Measurements from ENCODE around the gene RNF144B.

The RNF144B gene

GRCh38 chr6:18495236-18495635, 108.1 kb downstream of the RNF144B start:
- H3K4me3 ChIP-seq (ENCODE audit: low read depth, low read length): no peak overlapping the region

GRCh38 chr6:18496462-18496861, 109.3 kb downstream of the RNF144B start:
- TF ChIP-seq, protein P1, sequence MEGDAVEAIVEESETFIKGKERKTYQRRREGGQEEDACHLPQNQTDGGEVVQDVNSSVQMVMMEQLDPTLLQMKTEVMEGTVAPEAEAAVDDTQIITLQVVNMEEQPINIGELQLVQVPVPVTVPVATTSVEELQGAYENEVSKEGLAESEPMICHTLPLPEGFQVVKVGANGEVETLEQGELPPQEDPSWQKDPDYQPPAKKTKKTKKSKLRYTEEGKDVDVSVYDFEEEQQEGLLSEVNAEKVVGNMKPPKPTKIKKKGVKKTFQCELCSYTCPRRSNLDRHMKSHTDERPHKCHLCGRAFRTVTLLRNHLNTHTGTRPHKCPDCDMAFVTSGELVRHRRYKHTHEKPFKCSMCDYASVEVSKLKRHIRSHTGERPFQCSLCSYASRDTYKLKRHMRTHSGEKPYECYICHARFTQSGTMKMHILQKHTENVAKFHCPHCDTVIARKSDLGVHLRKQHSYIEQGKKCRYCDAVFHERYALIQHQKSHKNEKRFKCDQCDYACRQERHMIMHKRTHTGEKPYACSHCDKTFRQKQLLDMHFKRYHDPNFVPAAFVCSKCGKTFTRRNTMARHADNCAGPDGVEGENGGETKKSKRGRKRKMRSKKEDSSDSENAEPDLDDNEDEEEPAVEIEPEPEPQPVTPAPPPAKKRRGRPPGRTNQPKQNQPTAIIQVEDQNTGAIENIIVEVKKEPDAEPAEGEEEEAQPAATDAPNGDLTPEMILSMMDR (IDR thresholded peaks at IDR 0.05; ENCODE audit: control insufficient read depth, extremely low read depth, insufficient read depth): no peak
- H3K4me3 ChIP-seq (ENCODE audit: low read depth, low read length): no peak overlapping the region
- no peak for DNase-seq (ENCODE audit: low read depth)

More at GRCh38 chr6:18495236-18495635, 108.1 kb downstream of the RNF144B start:
- TF ChIP-seq, protein P1 (IDR thresholded peaks at IDR 0.05; ENCODE audit: control insufficient read depth, extremely low read depth, insufficient read depth): no peak
- DNase-seq (ENCODE audit: low read depth): no peak

DNA sequence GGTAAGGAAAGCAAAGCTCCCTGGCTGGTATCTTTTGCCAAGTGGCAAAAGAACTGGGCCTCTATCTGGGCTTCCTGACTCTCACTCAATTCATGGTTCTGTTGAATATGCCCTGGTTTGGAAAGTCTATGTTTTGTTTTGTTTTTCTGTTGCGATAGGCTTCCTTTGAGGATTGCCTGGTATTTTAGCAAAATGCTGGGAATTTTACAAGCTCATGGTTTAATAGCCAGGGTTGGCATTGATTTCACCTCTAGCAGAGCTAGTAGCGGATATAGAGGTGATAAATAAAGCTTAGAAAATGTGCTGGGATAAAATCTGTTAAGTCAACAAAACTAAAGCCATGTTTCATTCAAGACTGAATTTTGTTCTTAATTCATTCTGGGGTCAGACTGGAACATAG, 109.9 kb downstream of the RNF144B start:
- TF ChIP-seq, protein P1 (IDR thresholded peaks at IDR 0.05; ENCODE audit: control insufficient read depth, extremely low read depth, insufficient read depth): no peak
- no peak for DNase-seq (ENCODE audit: low read depth)

DNA sequence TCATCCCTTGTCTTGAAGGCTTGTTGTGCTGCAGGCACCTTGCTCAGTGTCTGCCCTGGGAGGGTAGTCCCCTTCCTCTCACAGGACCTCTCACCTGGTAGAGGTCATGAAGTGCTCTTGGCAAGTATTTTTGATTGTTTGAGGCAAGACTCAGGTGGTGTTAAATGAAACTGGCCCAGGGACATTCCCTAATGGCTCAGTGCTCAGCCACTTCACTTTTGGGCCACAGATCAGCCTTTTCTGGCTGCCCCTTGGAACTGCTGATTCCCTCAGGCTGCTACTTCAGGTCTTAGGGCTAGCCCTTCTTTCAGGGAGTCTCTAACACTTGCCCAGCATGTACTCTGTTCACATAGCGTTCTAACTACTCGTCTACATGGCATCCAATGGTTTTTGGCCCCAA, 111.3 kb downstream of the RNF144B start:
- TF ChIP-seq, protein P1 (IDR thresholded peaks at IDR 0.05; ENCODE audit: control insufficient read depth, extremely low read depth, insufficient read depth): no peak
- H3K4me3 ChIP-seq (ENCODE audit: low read depth, low read length): no peak overlapping the region
- DNase-seq (ENCODE audit: low read depth): no peak

More for the DNA sequence above, 109.9 kb downstream of the RNF144B start:
- no peak overlapping the region for H3K4me3 ChIP-seq (ENCODE audit: low read depth, low read length)

DNA sequence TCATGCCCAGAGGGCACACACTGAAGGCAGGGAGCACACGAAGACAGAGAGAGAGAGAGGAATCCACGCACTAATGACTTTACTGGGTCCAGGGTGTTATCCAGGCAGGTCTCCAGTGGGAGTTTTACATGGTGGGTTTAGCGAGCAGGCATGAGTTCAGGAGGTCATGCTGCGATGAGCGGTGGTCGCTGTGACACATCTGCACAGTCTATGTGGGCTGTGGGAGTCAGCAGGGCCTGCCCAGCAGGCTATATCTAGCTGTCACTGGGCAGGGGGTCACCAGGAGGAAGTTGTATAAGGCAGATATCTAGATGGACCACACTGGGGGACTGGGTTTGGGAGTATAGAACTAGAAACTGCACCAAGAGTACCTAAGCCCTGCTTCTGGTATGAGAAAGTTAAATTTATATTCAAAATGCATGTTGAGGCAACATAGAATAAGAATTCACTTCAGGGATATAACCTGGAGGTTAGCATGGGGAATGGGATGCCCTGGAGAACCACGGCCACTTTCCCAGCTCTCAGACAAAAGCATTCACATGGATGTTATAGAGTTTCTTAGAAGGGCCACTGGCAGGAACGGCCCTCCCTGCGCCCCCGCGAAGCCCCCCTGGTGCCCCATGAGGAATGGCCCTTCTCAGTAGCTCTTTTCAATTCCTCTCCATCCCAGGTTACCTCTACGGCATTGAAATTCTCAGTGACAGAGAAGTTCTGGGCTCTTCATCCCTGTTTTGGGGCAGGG, 113.9 kb downstream of the RNF144B start:
- H3K4me3 ChIP-seq (ENCODE audit: low read depth, low read length): no peak overlapping the region
- DNase-seq (ENCODE audit: low read depth): no peak
- TF ChIP-seq, protein P1 (IDR thresholded peaks at IDR 0.05; ENCODE audit: control insufficient read depth, extremely low read depth, insufficient read depth): no peak

GRCh38 chr6:18501663-18502013, 114.5 kb downstream of the RNF144B start:
- DNase-seq (ENCODE audit: low read depth): no peak
- H3K4me3 ChIP-seq (ENCODE audit: low read depth, low read length): no peak overlapping the region
- TF ChIP-seq, protein P1 (IDR thresholded peaks at IDR 0.05; ENCODE audit: control insufficient read depth, extremely low read depth, insufficient read depth): no peak

DNA sequence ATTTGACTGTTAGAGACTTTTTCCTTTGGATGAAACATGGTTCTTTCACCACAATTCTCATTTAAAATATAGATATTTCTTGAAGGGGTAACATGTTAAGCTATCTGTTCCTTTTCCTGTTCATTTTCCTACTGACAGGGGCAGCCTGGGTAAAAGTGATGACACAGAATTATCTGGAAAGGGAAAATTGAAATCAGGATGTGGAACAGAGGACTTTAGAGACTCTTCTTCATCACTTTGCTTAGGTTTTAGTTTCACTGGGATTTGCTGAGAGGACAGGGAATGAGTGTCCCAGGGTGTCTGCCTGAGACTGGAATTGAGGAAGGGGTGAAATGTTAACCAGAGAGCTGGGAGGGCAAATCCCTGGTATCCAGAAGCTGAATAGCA, 116.0 kb downstream of the RNF144B start:
- DNase-seq (ENCODE audit: low read depth): no peak
- no peak overlapping the region for H3K4me3 ChIP-seq (ENCODE audit: low read depth, low read length)
- TF ChIP-seq, protein P1 (IDR thresholded peaks at IDR 0.05; ENCODE audit: control insufficient read depth, extremely low read depth, insufficient read depth): no peak
